SK-N-SH (cell line): ENCODE measurements around the gene PAM16.

Source experiments
- EZH2phosphoT487 ChIP-seq: fragments of 200-600 bp; sonication (generic); IDR thresholded peaks from 2 replicates; pipeline ENCODE4 v1.6.1; 2017; ENCODE audit warnings: low read depth, mixed run types, mild to moderate bottlenecking, antibody characterized with exemption, moderate library complexity, borderline replicate concordance
- FOXM1 ChIP-seq: IDR thresholded peaks from 2 replicates; pipeline ENCODE4 v1.4.0; 2012; ENCODE audit warnings: low read depth, mild to moderate bottlenecking
- GATA2 ChIP-seq: sonication (generic); formaldehyde crosslinking; IDR thresholded peaks from 2 replicates; pipeline ENCODE4 v1.5.0; 2020; ENCODE audit warnings: mild to moderate bottlenecking, missing genetic modification reagents
- MEF2A ChIP-seq: IDR thresholded peaks from 2 replicates; pipeline ENCODE4 v1.4.0; 2012; ENCODE audit warnings: low read depth, borderline replicate concordance
- POLR2AphosphoS5 ChIP-seq: IDR thresholded peaks from 2 replicates; pipeline ENCODE4 v1.6.1; 2012; ENCODE audit warnings: low read depth, low read length
- RAD21 ChIP-seq: IDR thresholded peaks from 2 replicates; pipeline ENCODE4 v1.6.1; 2012; ENCODE audit warnings: mild to moderate bottlenecking, low read length
- RXRA ChIP-seq: IDR thresholded peaks from 2 replicates; pipeline ENCODE4 v1.4.0; 2012; ENCODE audit warnings: low read depth, mild to moderate bottlenecking, borderline replicate concordance
- TF ChIP-seq, protein P1 (sequence below): fragments of 200-600 bp; sonication (generic); IDR thresholded peaks from 2 replicates; pipeline ENCODE4 v1.6.1; 2017; ENCODE audit warnings: antibody characterized with exemption, mild to moderate bottlenecking, moderate library complexity
- TF ChIP-seq, protein P2 (sequence below): IDR thresholded peaks from 2 replicates; pipeline ENCODE4; 2012

DNA sequence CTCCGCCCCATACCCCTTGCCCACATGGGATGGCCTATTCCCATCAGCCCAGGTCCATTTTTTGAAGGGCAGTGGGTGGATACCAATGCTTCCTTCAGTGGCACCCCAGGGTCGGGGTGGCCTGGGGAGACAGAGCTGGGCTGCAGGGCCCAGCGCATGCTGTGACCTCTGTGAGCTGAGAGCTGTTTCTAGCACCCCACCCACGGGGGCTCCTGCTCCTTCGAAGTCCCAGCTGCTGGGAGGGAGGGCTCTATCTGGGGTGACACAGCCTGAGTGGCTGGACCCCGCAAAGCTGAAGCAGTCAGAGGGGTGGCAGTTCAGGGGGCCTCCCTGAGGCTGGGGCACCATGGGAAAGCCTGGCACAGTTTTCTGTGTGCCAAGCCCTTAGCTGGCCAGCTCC, 10.7 kb downstream of the PAM16 start:
- TF ChIP-seq, protein P1, sequence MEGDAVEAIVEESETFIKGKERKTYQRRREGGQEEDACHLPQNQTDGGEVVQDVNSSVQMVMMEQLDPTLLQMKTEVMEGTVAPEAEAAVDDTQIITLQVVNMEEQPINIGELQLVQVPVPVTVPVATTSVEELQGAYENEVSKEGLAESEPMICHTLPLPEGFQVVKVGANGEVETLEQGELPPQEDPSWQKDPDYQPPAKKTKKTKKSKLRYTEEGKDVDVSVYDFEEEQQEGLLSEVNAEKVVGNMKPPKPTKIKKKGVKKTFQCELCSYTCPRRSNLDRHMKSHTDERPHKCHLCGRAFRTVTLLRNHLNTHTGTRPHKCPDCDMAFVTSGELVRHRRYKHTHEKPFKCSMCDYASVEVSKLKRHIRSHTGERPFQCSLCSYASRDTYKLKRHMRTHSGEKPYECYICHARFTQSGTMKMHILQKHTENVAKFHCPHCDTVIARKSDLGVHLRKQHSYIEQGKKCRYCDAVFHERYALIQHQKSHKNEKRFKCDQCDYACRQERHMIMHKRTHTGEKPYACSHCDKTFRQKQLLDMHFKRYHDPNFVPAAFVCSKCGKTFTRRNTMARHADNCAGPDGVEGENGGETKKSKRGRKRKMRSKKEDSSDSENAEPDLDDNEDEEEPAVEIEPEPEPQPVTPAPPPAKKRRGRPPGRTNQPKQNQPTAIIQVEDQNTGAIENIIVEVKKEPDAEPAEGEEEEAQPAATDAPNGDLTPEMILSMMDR = no peak
- TF ChIP-seq, protein P2, sequence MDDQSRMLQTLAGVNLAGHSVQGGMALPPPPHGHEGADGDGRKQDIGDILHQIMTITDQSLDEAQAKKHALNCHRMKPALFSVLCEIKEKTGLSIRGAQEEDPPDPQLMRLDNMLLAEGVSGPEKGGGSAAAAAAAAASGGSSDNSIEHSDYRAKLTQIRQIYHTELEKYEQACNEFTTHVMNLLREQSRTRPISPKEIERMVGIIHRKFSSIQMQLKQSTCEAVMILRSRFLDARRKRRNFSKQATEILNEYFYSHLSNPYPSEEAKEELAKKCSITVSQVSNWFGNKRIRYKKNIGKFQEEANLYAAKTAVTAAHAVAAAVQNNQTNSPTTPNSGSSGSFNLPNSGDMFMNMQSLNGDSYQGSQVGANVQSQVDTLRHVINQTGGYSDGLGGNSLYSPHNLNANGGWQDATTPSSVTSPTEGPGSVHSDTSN = no peak
- TF ChIP-seq MEF2A = no peak
- TF ChIP-seq RXRA = no peak
- TF ChIP-seq EZH2phosphoT487 = no peak
- TF ChIP-seq POLR2AphosphoS5 = no peak
- no peak for TF ChIP-seq FOXM1
- no peak for TF ChIP-seq RAD21
- no peak for TF ChIP-seq GATA2
